ENCODE measurements around the gene THBS4. TPM values are rescaled to one million over a fixed set of nuclear protein-coding genes. Genes with fewer than 3 reads are reported as not detected.

THBS4 gene
- total RNA-seq, 1 donor from 2014 or later = 51.4 TPM

DNA sequence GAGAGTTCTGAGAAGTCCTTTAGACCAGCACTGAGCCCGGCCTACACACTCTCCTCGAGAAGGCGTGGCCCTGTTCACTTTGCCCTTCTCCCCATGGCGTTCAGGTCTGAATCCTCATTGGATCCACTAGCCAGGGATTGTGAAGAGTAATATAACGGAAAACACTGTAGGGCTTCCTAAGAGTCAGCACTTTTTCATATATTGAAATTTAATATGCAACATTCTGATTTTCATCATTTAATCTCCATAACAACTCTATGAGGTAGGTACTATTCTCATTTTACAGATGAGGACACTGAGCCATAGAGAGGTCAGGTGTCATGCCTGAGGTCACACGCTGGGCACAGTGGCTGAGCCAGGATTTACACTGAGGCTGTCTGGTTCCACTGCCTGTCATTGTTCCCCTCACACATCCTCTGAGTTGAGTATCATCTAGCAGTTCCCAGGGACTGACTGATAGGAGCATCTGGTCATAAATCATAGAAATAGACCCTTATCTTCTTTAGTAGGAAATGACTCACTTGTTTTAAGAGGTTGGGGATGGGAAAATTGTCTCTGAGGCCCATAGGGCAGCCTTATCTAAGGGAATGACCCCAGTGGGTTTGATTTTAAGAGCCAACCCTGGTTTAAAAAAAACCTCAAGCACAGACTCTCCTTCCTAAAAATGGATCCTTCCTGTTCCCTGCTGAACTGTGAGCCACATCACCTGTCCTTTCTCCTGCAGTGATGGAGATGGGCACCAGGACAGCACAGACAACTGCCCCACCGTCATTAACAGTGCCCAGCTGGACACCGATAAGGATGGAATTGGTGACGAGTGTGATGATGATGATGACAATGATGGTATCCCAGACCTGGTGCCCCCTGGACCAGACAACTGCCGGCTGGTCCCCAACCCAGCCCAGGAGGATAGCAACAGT lies 41.2 kb downstream of the THBS4 start:
- H3K27ac ChIP-seq (replicated peaks) = peak overlapping the region; percentile 42
- no peaks in the 10 kb centered on the region for H3K9me3 ChIP-seq (replicated peaks)
- H3K4me3 ChIP-seq = no peak overlapping the region
- no peak for DNase-seq
- peaks cover 6% of the 10 kb centered on the region for H3K36me3 ChIP-seq
- H3K27me3 ChIP-seq (ENCODE audit: low read depth) = no peaks in the 10 kb centered on the region
- intact Hi-C loops (cut with micrococcal nuclease) = no loop called here
- TF ChIP-seq, protein P1, sequence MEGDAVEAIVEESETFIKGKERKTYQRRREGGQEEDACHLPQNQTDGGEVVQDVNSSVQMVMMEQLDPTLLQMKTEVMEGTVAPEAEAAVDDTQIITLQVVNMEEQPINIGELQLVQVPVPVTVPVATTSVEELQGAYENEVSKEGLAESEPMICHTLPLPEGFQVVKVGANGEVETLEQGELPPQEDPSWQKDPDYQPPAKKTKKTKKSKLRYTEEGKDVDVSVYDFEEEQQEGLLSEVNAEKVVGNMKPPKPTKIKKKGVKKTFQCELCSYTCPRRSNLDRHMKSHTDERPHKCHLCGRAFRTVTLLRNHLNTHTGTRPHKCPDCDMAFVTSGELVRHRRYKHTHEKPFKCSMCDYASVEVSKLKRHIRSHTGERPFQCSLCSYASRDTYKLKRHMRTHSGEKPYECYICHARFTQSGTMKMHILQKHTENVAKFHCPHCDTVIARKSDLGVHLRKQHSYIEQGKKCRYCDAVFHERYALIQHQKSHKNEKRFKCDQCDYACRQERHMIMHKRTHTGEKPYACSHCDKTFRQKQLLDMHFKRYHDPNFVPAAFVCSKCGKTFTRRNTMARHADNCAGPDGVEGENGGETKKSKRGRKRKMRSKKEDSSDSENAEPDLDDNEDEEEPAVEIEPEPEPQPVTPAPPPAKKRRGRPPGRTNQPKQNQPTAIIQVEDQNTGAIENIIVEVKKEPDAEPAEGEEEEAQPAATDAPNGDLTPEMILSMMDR (IDR thresholded peaks at IDR 0.05; ENCODE audit: borderline replicate concordance) = no peak
- peaks cover 20% of the 10 kb centered on the region for H3K4me1 ChIP-seq

DNA sequence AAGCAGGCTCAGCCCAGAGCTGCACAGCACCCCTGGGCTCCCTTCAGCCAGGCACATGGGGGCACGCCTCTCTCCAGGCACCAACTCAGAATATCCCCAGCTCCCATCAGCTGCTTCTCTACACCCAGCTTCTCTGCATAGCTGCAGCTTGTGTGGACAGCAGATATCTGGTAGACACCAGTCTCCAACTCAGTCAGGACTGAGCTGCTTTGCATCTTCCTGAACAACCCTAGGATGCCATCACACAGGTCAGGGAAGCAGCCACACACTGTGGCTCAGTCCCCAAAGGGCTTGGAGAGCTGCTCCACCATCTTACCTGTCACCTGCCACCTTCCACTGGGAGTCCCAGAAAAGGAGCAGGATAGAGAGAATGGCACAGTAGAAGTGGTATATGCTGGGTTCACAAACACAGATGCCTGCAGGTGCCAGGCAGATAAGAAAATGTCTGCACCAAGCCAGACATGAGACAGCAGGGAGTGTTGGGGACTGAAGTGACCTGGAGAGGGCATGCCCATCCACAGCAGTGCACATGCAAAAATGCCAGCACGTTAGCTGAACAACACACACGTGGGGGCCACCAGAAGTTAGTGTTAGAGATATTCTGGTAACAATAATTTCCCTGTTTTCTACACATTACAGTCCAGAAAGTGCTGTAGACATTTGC lies 42.0 kb downstream of the THBS4 start:
- no peaks in the 10 kb centered on the region for H3K9me3 ChIP-seq (replicated peaks)
- intact Hi-C loops (cut with micrococcal nuclease) = no loop called here
- H3K36me3 ChIP-seq = peaks cover under 1% of the 10 kb centered on the region
- no peaks in the 10 kb centered on the region for H3K27me3 ChIP-seq (ENCODE audit: low read depth)
- H3K4me1 ChIP-seq = peaks cover 22% of the 10 kb centered on the region
- H3K4me3 ChIP-seq = no peak overlapping the region
- no peak for DNase-seq
- peak overlapping the region; percentile 42 for H3K27ac ChIP-seq (replicated peaks)
- TF ChIP-seq, protein P1 (IDR thresholded peaks at IDR 0.05; ENCODE audit: borderline replicate concordance) = no peak

DNA sequence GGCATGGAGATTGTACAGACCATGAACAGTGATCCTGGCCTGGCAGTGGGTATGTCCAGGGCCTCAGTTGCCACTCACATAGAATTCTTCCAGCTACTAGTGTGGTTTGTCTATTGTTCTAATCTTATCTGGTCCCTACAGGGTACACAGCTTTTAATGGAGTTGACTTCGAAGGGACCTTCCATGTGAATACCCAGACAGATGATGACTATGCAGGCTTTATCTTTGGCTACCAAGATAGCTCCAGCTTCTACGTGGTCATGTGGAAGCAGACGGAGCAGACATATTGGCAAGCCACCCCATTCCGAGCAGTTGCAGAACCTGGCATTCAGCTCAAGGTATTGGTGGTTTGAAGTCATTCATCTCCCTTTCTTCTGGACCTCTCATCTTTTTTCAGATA lies 43.8 kb downstream of the THBS4 start:
- no peaks in the 10 kb centered on the region for H3K27me3 ChIP-seq (ENCODE audit: low read depth)
- no peak overlapping the region for H3K27ac ChIP-seq (replicated peaks)
- peaks cover 36% of the 10 kb centered on the region for H3K4me1 ChIP-seq
- intact Hi-C loops (cut with micrococcal nuclease) = no loop called here
- no peaks in the 10 kb centered on the region for H3K36me3 ChIP-seq
- no peaks in the 10 kb centered on the region for H3K9me3 ChIP-seq (replicated peaks)
- H3K4me3 ChIP-seq = no peak overlapping the region
- TF ChIP-seq, protein P1 (IDR thresholded peaks at IDR 0.05; ENCODE audit: borderline replicate concordance) = no peak
- no peak for DNase-seq

DNA sequence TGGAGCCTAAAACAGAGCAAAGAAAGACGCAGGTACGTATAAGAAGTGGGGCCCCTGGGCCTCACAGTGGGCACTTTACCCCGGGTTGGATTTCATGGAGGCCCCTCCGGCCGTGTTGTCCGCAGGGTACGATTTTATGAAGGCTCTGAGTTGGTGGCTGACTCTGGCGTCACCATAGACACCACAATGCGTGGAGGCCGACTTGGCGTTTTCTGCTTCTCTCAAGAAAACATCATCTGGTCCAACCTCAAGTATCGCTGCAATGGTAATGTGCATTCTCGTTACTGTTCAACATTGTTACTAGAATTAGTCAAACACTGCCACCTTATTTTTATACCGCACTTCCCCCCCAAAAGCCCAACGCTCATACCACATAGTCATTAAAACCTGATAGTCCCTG lies 47.1 kb downstream of the THBS4 start:
- TF ChIP-seq, protein P1 (IDR thresholded peaks at IDR 0.05; ENCODE audit: borderline replicate concordance) = no peak
- H3K27ac ChIP-seq (replicated peaks) = peak overlapping the region; percentile 81
- DNase-seq = no peak

DNA sequence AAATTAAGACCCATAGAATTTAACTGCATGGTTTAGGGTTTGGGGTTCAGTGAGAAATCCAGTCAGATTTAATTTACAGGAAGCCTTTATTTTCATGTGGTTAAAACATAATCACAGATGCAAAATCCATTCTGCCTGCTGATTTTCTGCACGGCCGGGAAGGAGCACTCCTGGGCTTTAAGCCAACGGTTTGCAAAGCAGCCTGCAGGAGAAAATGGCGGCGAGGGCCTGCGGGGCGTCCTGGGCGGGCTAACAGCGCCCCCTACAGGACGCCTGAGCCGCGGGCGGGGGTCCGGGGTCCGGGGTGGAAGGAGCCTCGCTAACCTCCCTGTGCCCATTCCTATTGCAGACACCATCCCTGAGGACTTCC lies 47.6 kb downstream of the THBS4 start:
- Histone ChIP-seq H3K4me3 (peak overlapping the region; percentile 60), H3K27ac (replicated peaks) (peak overlapping the region; percentile 81), H3K4me1 (peaks cover 16% of the 10 kb centered on the region), H3K9me3 (replicated peaks) (no peaks in the 10 kb centered on the region), H3K27me3 (ENCODE audit: low read depth) (no peaks in the 10 kb centered on the region), H3K36me3 (no peaks in the 10 kb centered on the region)
- peak; percentile 68 for DNase-seq
- TF ChIP-seq, protein P1 (IDR thresholded peaks at IDR 0.05; ENCODE audit: borderline replicate concordance) = peak; percentile 95
- intact Hi-C loops (cut with micrococcal nuclease) = no loop called here

More for the DNA sequence above, 47.1 kb downstream of the THBS4 start:
- intact Hi-C loops (cut with micrococcal nuclease) = no loop called here
- Histone ChIP-seq H3K9me3 (replicated peaks) (no peaks in the 10 kb centered on the region), H3K27me3 (ENCODE audit: low read depth) (no peaks in the 10 kb centered on the region), H3K36me3 (no peaks in the 10 kb centered on the region), H3K4me3 (peak overlapping the region; percentile 60), H3K4me1 (peaks cover 20% of the 10 kb centered on the region)

All from left ventricle myocardium inferior (tissue), 1 donor.